PC-3 (cell line): ENCODE data around the gene SLC32A1. TPM values are rescaled to one million over a fixed set of nuclear protein-coding genes. Genes with fewer than 3 reads are reported as not detected.

Experiments
- ATAC-seq: fragments of 200-7000 bp; cut with Tn5 transposase; 2 replicates; pipeline ENCODE4 v1.9.1; 2020; ENCODE audit warnings: mild to moderate bottlenecking, moderate library complexity
- BruUV-seq: library from RNA; stranded (reverse); fragments of 400-500 nt; replicated peaks from 2 replicates; lab custom pipeline; 2021; lab: Mats Ljungman, UMichigan
- CTCF ChIA-PET: fragments of 300-600 bp; sonication (Branson Sonifier 250); formaldehyde crosslinking; loops from one replicate; lab custom pipeline; 2022; ENCODE audit warnings: antibody characterized with exemption; lab: Charles Lee
- POLR2A ChIA-PET: fragments of 300-600 bp; sonication (Branson Sonifier 250); formaldehyde crosslinking; loops from one replicate; lab custom pipeline; 2022; ENCODE audit warnings: antibody characterized with exemption; ENCODE audit not compliant: unreplicated experiment; lab: Charles Lee
- DNase-seq: peaks from one replicate; pipeline ENCODE4 v3.0.0-alpha.2; 2015
- H2AFZ ChIP-seq: fragments of 300-600 bp; sonication (generic); 2 replicates; pipeline ENCODE4 v1.6.0; 2016; ENCODE audit warnings: antibody characterized with exemption, low read length
- H3F3A ChIP-seq: fragments of 300-600 bp; sonication (generic); one replicate; pipeline ENCODE4 v1.6.0; 2017; ENCODE audit warnings: antibody characterized with exemption, low read length, control low read depth, mild to moderate bottlenecking; ENCODE audit not compliant: unreplicated experiment
- H3K27ac ChIP-seq: fragments of 300-600 bp; sonication (generic); 2 replicates; pipeline ENCODE4 v1.5.1; 2016; ENCODE audit warnings: mild to moderate bottlenecking, low read length
- H3K27me3 ChIP-seq: fragments of 300-600 bp; sonication (generic); 2 replicates; pipeline ENCODE4 v1.6.1; 2016; ENCODE audit warnings: low read length, mixed read lengths
- H3K36me3 ChIP-seq: fragments of 300-600 bp; sonication (generic); 2 replicates; pipeline ENCODE4 v1.6.1; 2016; ENCODE audit warnings: low read depth, mixed run types, low read length, mixed read lengths
- H3K4me1 ChIP-seq: fragments of 300-600 bp; sonication (generic); 2 replicates; pipeline ENCODE4 v1.5.1; 2016; ENCODE audit warnings: low read length; ENCODE audit not compliant: insufficient read depth
- H3K4me2 ChIP-seq: fragments of 300-600 bp; sonication (generic); 2 replicates; pipeline ENCODE4 v1.6.0; 2016; ENCODE audit warnings: low read length
- H3K4me3 ChIP-seq: fragments of 300-600 bp; sonication (generic); 2 replicates; pipeline ENCODE4 v1.5.1; 2016; ENCODE audit warnings: mild to moderate bottlenecking, low read length, mixed read lengths
- H3K79me2 ChIP-seq: fragments of 300-600 bp; sonication (generic); 2 replicates; pipeline ENCODE4 v1.6.1; 2017; ENCODE audit warnings: low read length, mixed read lengths
- H3K9ac ChIP-seq: fragments of 300-600 bp; sonication (generic); 2 replicates; pipeline ENCODE4 v1.6.0; 2016; ENCODE audit warnings: mild to moderate bottlenecking, low read length
- H3K9me2 ChIP-seq: fragments of 300-600 bp; sonication (generic); replicated peaks from 2 replicates; pipeline ENCODE4 v1.6.1; 2016; ENCODE audit warnings: mixed run types, low read length, mixed read lengths
- H3K9me3 ChIP-seq: fragments of 300-600 bp; sonication (generic); 2 replicates; pipeline ENCODE4 v1.6.1; 2016; ENCODE audit warnings: low read length, mixed read lengths
- H4K20me1 ChIP-seq: fragments of 300-600 bp; sonication (generic); 2 replicates; pipeline ENCODE4 v1.6.1; 2016; ENCODE audit warnings: low read length, mixed read lengths
- CTCF ChIP-seq: fragments of 300-600 bp; sonication (generic); conservative IDR thresholded peaks from 2 replicates; pipeline ENCODE4 v1.5.1; 2017; ENCODE audit warnings: antibody characterized with exemption, low read depth, mild to moderate bottlenecking, low read length
- EZH2 ChIP-seq: fragments of 300-600 bp; sonication (generic); IDR thresholded peaks from one replicate; pipeline ENCODE4 v1.6.1; 2017; ENCODE audit warnings: antibody characterized with exemption, mild to moderate bottlenecking, low read length; ENCODE audit not compliant: unreplicated experiment
- EZH2phosphoT487 ChIP-seq: fragments of 300-600 bp; sonication (generic); IDR thresholded peaks from 2 replicates; pipeline ENCODE4 v1.6.1; 2018; ENCODE audit warnings: mild to moderate bottlenecking, antibody characterized with exemption, low read length, borderline replicate concordance
- intact Hi-C: fragments of 100-400 bp; cut with micrococcal nuclease; formaldehyde crosslinking; loops from 2 replicates; pipeline ENCODE4 v1.9.0; 2023
- total RNA-seq: library from RNA; depleted of rRNA; stranded (reverse); fragments of >200 nt; gene quantifications from 2 replicates; pipeline ENCODE4 v1.2.3, GENCODE V29; 2014

SLC32A1 gene
- total RNA-seq, 1 experiment from 2014 or later: not detected

GRCh38 chr20:38727607-38728190 lies 3.4 kb downstream of the SLC32A1 start:
- Histone ChIP-seq H3K36me3 (no peaks in the 10 kb centered on the region), H3K4me3 (no peak overlapping the region), H3F3A (no peaks in the 10 kb centered on the region), H4K20me1 (no peaks in the 10 kb centered on the region), H3K4me2 (no peak overlapping the region), H3K79me2 (no peaks in the 10 kb centered on the region), H3K9me2 (no peaks in the 10 kb centered on the region), H3K9ac (no peak overlapping the region), H3K27ac (no peak overlapping the region), H3K9me3 (no peaks in the 10 kb centered on the region), H2AFZ (no peak overlapping the region), H3K27me3 (peaks cover 65% of the 10 kb centered on the region), H3K4me1 (peaks cover 4% of the 10 kb centered on the region; the same call in 1 of the 2 replicates)
- intact Hi-C loops: no loop called here
- ChIA-PET POLR2A (no interaction called here), CTCF (no interaction called here)
- BruUV-seq: no TSS peak
- no peak for DNase-seq
- TF ChIP-seq CTCF (no peak), EZH2 (no peak), EZH2phosphoT487 (no peak)
- no peak for ATAC-seq

GRCh38 chr20:38728191-38728781 lies 4.0 kb downstream of the SLC32A1 start:
- Histone ChIP-seq H3K4me3 (no peak overlapping the region), H3K79me2 (no peaks in the 10 kb centered on the region), H3K9me2 (no peaks in the 10 kb centered on the region), H3K9me3 (no peaks in the 10 kb centered on the region), H3K4me2 (no peak overlapping the region), H3F3A (no peaks in the 10 kb centered on the region), H4K20me1 (no peaks in the 10 kb centered on the region), H2AFZ (no peak overlapping the region), H3K4me1 (peaks cover 4% of the 10 kb centered on the region; the same call in 1 of the 2 replicates), H3K27ac (no peak overlapping the region), H3K27me3 (peaks cover 64% of the 10 kb centered on the region), H3K9ac (no peak overlapping the region), H3K36me3 (no peaks in the 10 kb centered on the region)
- BruUV-seq: no TSS peak
- intact Hi-C loops: no loop called here
- ATAC-seq: no peak
- no peak for DNase-seq
- ChIA-PET POLR2A (no interaction called here), CTCF (no interaction called here)
- TF ChIP-seq EZH2 (no peak), CTCF (no peak), EZH2phosphoT487 (no peak)

GRCh38 chr20:38728911-38729642 lies 4.8 kb downstream of the SLC32A1 start:
- no TSS peak for BruUV-seq
- H3K27ac ChIP-seq: no peak overlapping the region
- H4K20me1 ChIP-seq: no peaks in the 10 kb centered on the region
- intact Hi-C loops: no loop called here
- ChIA-PET POLR2A (no interaction called here), CTCF (no interaction called here)
- H3K79me2 ChIP-seq: no peaks in the 10 kb centered on the region
- TF ChIP-seq EZH2 (no peak), CTCF (no peak), EZH2phosphoT487 (no peak)
- no peak overlapping the region for H2AFZ ChIP-seq
- no peak overlapping the region for H3K9ac ChIP-seq
- no peaks in the 10 kb centered on the region for H3K9me3 ChIP-seq
- no peaks in the 10 kb centered on the region for H3F3A ChIP-seq
- no peak overlapping the region for H3K4me3 ChIP-seq
- DNase-seq (no peak), ATAC-seq (no peak)
- no peak overlapping the region for H3K4me2 ChIP-seq
- H3K4me1 ChIP-seq: peaks cover 4% of the 10 kb centered on the region; the same call in 1 of the 2 replicates
- peaks cover 60% of the 10 kb centered on the region for H3K27me3 ChIP-seq
- H3K36me3 ChIP-seq: no peaks in the 10 kb centered on the region
- no peaks in the 10 kb centered on the region for H3K9me2 ChIP-seq
